ENCODE data around the gene MMS19.

DNA sequence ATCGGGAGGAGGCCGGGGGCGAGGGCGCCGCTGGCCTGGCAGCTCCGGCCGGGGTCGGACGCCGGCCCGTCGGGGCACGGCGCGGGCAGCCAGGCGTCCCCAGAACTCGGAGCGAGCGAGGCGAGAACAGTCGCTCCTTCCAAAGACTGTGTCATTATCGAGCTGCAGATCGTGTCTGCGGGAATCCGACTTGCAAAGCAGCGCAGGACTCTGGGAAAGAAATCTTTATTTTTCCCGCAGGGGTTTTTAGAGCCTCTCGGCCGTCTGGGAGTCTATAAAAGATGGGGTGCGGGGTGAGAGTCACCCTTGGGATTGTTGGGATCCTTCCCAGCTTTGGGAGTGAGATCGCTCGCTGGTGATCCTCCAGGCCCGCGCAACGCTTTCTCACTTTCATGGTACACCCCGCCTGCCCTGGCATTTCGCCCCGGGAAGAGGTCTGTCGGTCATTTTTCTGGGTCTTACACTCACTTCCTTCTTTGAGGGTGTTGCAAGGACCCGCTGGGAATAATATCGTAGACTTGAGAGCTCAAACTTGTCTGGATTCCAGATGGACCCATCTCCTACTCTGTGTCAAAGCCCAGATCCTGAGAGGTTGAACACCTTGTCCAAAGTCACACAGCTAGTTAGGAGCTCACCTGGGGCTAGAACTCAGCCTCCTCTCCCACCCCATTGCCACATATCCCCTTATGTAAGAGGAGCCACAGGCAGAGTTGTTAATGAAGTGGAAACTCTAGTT, 1.5 kb upstream of the MMS19 start:
- TF ChIP-seq, protein P1, sequence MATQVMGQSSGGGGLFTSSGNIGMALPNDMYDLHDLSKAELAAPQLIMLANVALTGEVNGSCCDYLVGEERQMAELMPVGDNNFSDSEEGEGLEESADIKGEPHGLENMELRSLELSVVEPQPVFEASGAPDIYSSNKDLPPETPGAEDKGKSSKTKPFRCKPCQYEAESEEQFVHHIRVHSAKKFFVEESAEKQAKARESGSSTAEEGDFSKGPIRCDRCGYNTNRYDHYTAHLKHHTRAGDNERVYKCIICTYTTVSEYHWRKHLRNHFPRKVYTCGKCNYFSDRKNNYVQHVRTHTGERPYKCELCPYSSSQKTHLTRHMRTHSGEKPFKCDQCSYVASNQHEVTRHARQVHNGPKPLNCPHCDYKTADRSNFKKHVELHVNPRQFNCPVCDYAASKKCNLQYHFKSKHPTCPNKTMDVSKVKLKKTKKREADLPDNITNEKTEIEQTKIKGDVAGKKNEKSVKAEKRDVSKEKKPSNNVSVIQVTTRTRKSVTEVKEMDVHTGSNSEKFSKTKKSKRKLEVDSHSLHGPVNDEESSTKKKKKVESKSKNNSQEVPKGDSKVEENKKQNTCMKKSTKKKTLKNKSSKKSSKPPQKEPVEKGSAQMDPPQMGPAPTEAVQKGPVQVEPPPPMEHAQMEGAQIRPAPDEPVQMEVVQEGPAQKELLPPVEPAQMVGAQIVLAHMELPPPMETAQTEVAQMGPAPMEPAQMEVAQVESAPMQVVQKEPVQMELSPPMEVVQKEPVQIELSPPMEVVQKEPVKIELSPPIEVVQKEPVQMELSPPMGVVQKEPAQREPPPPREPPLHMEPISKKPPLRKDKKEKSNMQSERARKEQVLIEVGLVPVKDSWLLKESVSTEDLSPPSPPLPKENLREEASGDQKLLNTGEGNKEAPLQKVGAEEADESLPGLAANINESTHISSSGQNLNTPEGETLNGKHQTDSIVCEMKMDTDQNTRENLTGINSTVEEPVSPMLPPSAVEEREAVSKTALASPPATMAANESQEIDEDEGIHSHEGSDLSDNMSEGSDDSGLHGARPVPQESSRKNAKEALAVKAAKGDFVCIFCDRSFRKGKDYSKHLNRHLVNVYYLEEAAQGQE (IDR thresholded peaks at IDR 0.05; ENCODE audit: insufficient read depth in 1 of 2, low read depth in 2 of 2, low read length in 1 of 2) = no peak
- TF ChIP-seq SIN3A (IDR thresholded peaks at IDR 0.05; ENCODE audit: borderline replicate concordance, insufficient read depth, low read depth, low read length) (0 out of 2 replicates have a peak, but pooled peaks have one; percentile 23), POLR2AphosphoS5 (IDR thresholded peaks at IDR 0.05; ENCODE audit: low read depth, low read length) (no peak), TCF7L2 (IDR thresholded peaks at IDR 0.05; ENCODE audit: low read depth, low read length) (no peak)
- TF ChIP-seq, protein P2, sequence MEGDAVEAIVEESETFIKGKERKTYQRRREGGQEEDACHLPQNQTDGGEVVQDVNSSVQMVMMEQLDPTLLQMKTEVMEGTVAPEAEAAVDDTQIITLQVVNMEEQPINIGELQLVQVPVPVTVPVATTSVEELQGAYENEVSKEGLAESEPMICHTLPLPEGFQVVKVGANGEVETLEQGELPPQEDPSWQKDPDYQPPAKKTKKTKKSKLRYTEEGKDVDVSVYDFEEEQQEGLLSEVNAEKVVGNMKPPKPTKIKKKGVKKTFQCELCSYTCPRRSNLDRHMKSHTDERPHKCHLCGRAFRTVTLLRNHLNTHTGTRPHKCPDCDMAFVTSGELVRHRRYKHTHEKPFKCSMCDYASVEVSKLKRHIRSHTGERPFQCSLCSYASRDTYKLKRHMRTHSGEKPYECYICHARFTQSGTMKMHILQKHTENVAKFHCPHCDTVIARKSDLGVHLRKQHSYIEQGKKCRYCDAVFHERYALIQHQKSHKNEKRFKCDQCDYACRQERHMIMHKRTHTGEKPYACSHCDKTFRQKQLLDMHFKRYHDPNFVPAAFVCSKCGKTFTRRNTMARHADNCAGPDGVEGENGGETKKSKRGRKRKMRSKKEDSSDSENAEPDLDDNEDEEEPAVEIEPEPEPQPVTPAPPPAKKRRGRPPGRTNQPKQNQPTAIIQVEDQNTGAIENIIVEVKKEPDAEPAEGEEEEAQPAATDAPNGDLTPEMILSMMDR (IDR thresholded peaks at IDR 0.05) = no peak

All from Panc1 (cell line).